ENCODE measurements around the gene IMPG2. TPM values are rescaled to one million over a fixed set of nuclear protein-coding genes. Genes with fewer than 3 reads are reported as not detected.

The IMPG2 gene
- total RNA-seq, 4 donors from 2014 or later: under 0.01 to 2.6 (median 0.70) TPM; not detected in 1

GRCh38 chr3:101219842-101220560 lies 100.4 kb downstream of the IMPG2 start:
- no peak for DNase-seq
- Histone ChIP-seq H3K36me3 (no peaks in the 10 kb centered on the region), H3K27me3 (no peaks in the 10 kb centered on the region), H3K9me3 (no peaks in the 10 kb centered on the region), H3K4me3 (no peak overlapping the region), H3K27ac (no peak overlapping the region), H3K4me1 (no peaks in the 10 kb centered on the region)
- TF ChIP-seq CTCF (IDR thresholded peaks at IDR 0.05) (no peak), POLR2A (IDR thresholded peaks at IDR 0.05) (no peak)
- intact Hi-C loops (cut with DNase I; ENCODE audit: low total_unique reads): no loop called here

DNA sequence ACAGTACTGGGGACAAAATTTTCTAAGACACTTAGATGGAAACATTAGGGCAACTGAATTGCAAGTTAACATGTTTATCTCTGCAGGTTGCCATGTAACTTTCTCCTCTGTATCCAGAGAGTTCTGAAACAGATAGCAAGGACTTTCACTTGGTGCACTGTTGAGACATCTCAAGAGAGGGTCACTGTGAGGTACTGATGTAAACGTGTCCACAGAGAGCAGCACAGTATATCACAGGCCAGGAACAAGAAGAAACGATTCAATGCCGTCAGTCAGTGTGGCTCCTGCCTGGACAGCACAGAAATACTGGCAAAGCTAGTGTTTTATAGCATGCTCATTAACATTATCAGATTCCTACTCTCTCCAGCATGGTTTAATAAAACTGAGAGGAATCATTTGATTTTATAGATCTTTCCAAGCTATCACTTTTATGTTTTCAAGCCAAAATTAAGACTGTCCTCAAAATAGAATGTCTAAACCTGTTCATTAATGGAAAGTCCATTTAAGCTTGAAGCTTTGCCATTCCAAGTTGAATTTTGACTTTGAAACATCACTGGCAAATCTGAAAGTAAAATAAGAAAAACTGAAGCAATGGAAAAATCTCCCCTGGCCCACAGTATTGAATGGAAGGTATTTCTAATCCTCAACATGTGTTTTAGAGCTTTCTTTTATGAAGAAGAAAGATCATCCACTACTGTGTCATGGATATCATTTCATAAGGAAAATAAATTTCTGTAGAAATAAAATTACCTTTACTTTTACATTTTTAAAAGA lies 102.7 kb downstream of the IMPG2 start:
- Histone ChIP-seq H3K36me3 (no peaks in the 10 kb centered on the region), H3K27ac (peak overlapping the region; percentile 44 to 75), H3K27me3 (no peaks in the 10 kb centered on the region), H3K4me3 (no peak overlapping the region), H3K9me3 (no peaks in the 10 kb centered on the region), H3K4me1 (no peaks in the 10 kb centered on the region)
- DNase-seq: no peak
- TF ChIP-seq CTCF (IDR thresholded peaks at IDR 0.05) (no peak), POLR2A (IDR thresholded peaks at IDR 0.05) (no peak)
- intact Hi-C loops (cut with DNase I; ENCODE audit: low total_unique reads): no loop called here

DNA sequence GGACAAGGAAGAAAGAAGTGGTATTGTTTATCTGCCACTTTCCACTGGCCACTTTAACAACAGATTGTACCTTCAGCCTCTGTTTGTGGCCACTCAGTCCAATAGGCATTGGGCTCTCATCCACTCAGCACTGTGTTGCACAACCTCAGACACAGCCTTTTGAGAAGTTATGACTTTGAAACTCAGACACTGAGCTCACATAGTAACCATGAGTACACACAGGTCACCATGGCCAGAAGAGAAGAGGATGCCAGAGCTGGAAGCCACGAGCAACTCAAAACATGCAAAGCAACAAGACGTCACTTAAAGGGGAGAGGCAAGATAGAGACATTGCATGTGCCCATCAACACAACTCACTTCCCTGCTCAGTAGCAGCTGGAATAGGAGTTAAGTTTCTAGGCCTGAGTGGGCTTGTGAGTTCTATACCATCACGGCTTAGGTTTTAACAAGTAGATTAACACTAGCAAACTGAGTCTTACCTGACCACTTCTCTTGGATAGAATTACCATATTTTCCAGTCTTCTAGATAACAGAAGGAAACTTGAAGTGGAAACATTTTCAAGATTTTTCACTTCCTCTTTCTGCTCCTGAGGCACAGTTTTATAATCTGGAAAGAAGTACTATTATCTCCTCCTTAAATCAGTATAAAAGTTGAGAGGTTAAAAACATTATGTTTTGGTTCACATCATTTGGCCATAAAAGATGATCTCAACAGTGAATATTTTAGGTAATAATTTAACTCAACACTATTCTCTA lies 103.5 kb downstream of the IMPG2 start:
- peak; percentile 74 to 81 for DNase-seq
- intact Hi-C loops (cut with DNase I; ENCODE audit: low total_unique reads): no loop called here
- H3K27ac ChIP-seq: peak overlapping the region; percentile 44 to 75

GRCh38 chr3:101212730-101213129 lies 107.6 kb downstream of the IMPG2 start:
- Histone ChIP-seq H3K27ac (no peak overlapping the region), H3K27me3 (no peaks in the 10 kb centered on the region), H3K9me3 (no peaks in the 10 kb centered on the region), H3K4me3 (no peak overlapping the region), H3K4me1 (no peaks in the 10 kb centered on the region), H3K36me3 (no peaks in the 10 kb centered on the region)
- no peak for TF ChIP-seq CTCF (IDR thresholded peaks at IDR 0.05)
- no peak for TF ChIP-seq POLR2A (IDR thresholded peaks at IDR 0.05)
- no peak for DNase-seq
- intact Hi-C loops (cut with DNase I; ENCODE audit: low total_unique reads): no loop called here

More for the DNA sequence above, 103.5 kb downstream of the IMPG2 start:
- TF ChIP-seq POLR2A (IDR thresholded peaks at IDR 0.05): no peak
- no peak for TF ChIP-seq CTCF (IDR thresholded peaks at IDR 0.05)
- no peaks in the 10 kb centered on the region for H3K27me3 ChIP-seq
- no peak overlapping the region for H3K4me3 ChIP-seq
- no peaks in the 10 kb centered on the region for H3K4me1 ChIP-seq
- no peaks in the 10 kb centered on the region for H3K9me3 ChIP-seq
- H3K36me3 ChIP-seq: no peaks in the 10 kb centered on the region

All from uterus (tissue), 4 donors.